ENCODE data around the gene C19orf44. TPM values are rescaled to one million over a fixed set of nuclear protein-coding genes. Genes with fewer than 3 reads are reported as not detected.
"Not testable (repeated sequence)": the region's sequence is repeated elsewhere in the genome, so short reads cannot be mapped to it uniquely, and the experiment has no call there.

The C19orf44 gene
- total RNA-seq = 10 to 100 TPM; 13.4 to 19.0 (median 15.8) TPM

DNA sequence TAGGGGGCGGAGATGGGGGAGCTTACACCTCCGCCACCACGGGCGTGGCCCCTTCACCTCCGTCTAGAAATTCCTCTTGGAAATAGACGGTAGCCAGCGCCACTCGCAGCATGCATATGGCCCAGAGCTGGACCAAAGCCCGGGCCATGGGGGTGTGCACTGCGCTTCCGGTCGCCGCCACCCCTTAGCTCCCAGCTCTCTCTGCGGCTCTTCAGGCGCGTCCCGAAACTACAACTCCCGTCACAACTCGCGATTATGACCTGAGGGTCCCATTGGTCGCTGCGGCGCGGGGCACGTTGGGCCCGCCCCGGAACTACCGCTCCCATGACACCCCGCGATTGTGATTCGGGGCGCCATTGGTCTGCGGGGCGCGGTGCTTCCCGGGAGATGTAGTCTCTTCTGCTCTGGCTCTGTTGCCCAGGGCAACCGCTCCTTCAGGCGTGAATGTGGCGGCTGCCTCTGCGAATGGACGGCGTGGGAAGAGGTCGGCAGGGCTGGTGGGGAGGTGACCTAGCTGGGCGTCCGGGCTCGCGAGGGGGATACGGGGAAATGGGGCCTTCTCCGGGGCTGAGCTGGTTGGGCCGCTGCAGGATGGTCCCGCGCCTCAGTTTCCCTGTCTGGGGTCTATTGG, at the start of gene C19orf44, which contains the start of gene CALR3:
TSS of gene C19orf44 (plus strand) at position 413 of the 631 bp plus-strand sequence. CDS start 4,399 bp downstream, outside the sequence.
TSS of gene CALR3 (minus strand) at position 186 of the 631 bp plus-strand sequence. CDS start at position 148, 38 bp downstream.
- Histone ChIP-seq H3K27me3 (no peaks in the 10 kb centered on the region), H3K36me3 (peaks cover 0 to 12% (median 0%) of the 10 kb centered on the region in 3 donors), H3K4me1 (peaks cover 0 to 16% (median 4%) of the 10 kb centered on the region in 4 donors), H3K4me3 (peak within 1 kb of the TSS; percentile 51 to 73 (median 55)), H3K27ac (peak within 1 kb of the TSS in 3 of 4 donors; percentile 48 to 83 (median 78)), H3K9me3 (no peaks in the 10 kb centered on the region)
- 1% methylated on average over 40 to 45 of the region's 52 CpGs for WGBS, 2 donors
- peak; percentile 89 to 98 for TF ChIP-seq EP300 (IDR thresholded peaks at IDR 0.05)
- peak in 4 of 5 experiments; percentile 16 to 68 (median 36) for TF ChIP-seq CTCF (IDR thresholded peaks at IDR 0.05)
- peak; percentile 40 to 41 for TF ChIP-seq POLR2A (IDR thresholded peaks at IDR 0.05)
- peak; percentile 97 to 98 for DNase-seq (ENCODE audit: low spot score in 2 of 2)

DNA sequence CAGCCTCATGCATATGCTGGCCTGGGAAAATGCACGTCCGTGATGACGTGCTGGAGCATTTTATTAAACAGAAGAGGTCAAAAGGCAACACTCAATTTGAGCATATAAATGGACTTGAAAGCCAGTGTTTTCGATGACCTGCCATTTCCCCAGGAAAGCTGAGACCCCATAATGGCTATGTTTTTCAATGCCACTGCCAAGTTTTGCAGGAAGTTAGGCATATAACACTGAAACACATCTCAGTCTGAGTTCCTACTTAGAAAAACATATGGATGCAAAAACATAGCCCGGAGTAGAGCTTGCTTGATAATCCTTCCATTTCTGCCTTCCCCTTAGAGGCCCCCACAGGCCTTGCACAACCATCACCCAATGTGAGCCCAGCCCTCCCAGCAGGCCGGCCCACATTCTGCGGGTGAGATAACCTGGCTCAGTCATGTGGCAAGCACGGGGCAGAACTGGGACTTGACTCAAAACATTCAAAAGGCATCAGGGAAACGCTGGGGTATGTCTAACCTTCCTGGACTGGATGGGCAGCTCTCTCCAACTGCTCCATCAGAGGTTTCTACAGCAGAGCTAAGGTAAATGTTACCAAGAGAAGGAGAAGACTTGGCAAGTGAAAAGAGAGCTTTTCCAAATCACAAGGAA, 49.3 kb upstream of the C19orf44 start:
- H3K27ac ChIP-seq = peak overlapping the region; percentile 19 to 66 (median 52)
- 10 to 15% methylated on average over 9 of the region's 9 CpGs for WGBS, 2 donors

GRCh38 chr19:16448872-16449271, 47.3 kb upstream of the C19orf44 start:
- not testable (repeated sequence) for DNase-seq (ENCODE audit: low spot score in 2 of 2); H3K27me3 ChIP-seq; H3K9me3 ChIP-seq; H3K36me3 ChIP-seq; H3K27ac ChIP-seq; H3K4me3 ChIP-seq
- 97 to 98% methylated on average over 3 of the region's 3 CpGs for WGBS, 2 donors
- H3K4me1 ChIP-seq = peaks cover 0 to 52% (median 32%) of the 10 kb centered on the region in 4 donors

More for the DNA sequence above, 49.3 kb upstream of the C19orf44 start:
- TF ChIP-seq EP300 (IDR thresholded peaks at IDR 0.05) (peak; percentile 48 to 81), CTCF (IDR thresholded peaks at IDR 0.05) (no peak), POLR2A (IDR thresholded peaks at IDR 0.05) (peak in 1 of 2 donors; percentile 18)
- no peaks in the 10 kb centered on the region for H3K27me3 ChIP-seq
- no peaks in the 10 kb centered on the region for H3K36me3 ChIP-seq
- H3K9me3 ChIP-seq = no peaks in the 10 kb centered on the region
- peak; percentile 78 to 85 for DNase-seq (ENCODE audit: low spot score in 2 of 2)
- H3K4me3 ChIP-seq = no peak overlapping the region
- H3K4me1 ChIP-seq = peaks cover 0 to 56% (median 34%) of the 10 kb centered on the region in 4 donors

- peaks cover 0 to 53% (median 30%) of the 10 kb centered on the region in 4 donors for H3K4me1 ChIP-seq
- DNase-seq (ENCODE audit: low spot score in 2 of 2) = no peak
- no peak overlapping the region for H3K27ac ChIP-seq
- H3K36me3 ChIP-seq = no peaks in the 10 kb centered on the region
- no peak for TF ChIP-seq CTCF (IDR thresholded peaks at IDR 0.05)
- H3K27me3 ChIP-seq = no peaks in the 10 kb centered on the region
- no peak overlapping the region for H3K4me3 ChIP-seq
- WGBS, 2 donors = 78 to 89% methylated on average over 6 of the region's 6 CpGs
- H3K9me3 ChIP-seq = no peaks in the 10 kb centered on the region
Measured at GRCh38 chr19:16449330-16449961, 46.7 kb upstream of the C19orf44 start.

DNA sequence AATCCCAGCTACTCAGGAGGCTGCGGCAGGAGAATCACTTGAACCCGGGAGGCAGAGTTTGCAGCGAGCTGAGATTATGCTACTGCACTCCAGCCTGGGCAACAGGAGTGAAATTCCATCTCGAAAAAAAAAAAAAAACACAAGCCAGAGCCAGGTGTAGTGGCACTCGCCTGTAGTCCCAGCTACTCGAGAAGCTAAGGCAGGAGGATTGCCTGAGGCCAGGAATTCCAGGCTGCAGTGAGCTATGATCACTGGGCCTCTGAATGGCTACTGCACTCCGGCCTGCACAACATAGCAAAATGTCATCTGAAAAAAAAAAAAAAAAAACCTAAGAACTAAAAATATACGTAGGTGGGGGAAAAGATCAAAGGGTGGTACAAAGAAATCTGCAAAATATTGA, 43.9 kb upstream of the C19orf44 start:
- no peaks in the 10 kb centered on the region for H3K36me3 ChIP-seq
- no peak overlapping the region for H3K4me3 ChIP-seq
- no peak for DNase-seq (ENCODE audit: low spot score in 2 of 2)
- H3K27me3 ChIP-seq = no peaks in the 10 kb centered on the region
- 81 to 88% methylated on average over 8 of the region's 8 CpGs for WGBS, 2 donors
- H3K9me3 ChIP-seq = no peaks in the 10 kb centered on the region
- peaks cover 0 to 44% (median 23%) of the 10 kb centered on the region in 4 donors for H3K4me1 ChIP-seq
- H3K27ac ChIP-seq = no peak overlapping the region
- TF ChIP-seq POLR2A (IDR thresholded peaks at IDR 0.05) (no peak), CTCF (IDR thresholded peaks at IDR 0.05) (no peak), EP300 (IDR thresholded peaks at IDR 0.05) (no peak)

Data from tibial nerve (tissue), 4 donors.